Lower leg skin (tissue), 4 donors: Measurements from ENCODE around the gene CENPH. TPM values are rescaled to one million over a fixed set of nuclear protein-coding genes. Genes with fewer than 3 reads are reported as not detected.

Experiments used
- DNase-seq, 2 donors: peaks; one replicate each; pipeline ENCODE4 v3.0.0-alpha.2; 2019; ENCODE audit warnings: low spot score in 2 of 2
- H3K4me3 ChIP-seq: fragments of 200-600 bp; sonication (generic); 2 replicates; pipeline ENCODE4 v1.5.1; 2017; ENCODE audit warnings: mild to moderate bottlenecking, low read depth; ENCODE audit not compliant: poor library complexity, severe bottlenecking
- POLR2A ChIP-seq, 2 donors: fragments of 450-650 bp; IDR thresholded peaks; one replicate each; pipeline ENCODE4 v1.6.1; 2016 to 2017; ENCODE audit warnings: antibody characterized with exemption in 2 of 2, mild to moderate bottlenecking in 1 of 2, moderate library complexity in 1 of 2
- WGBS, 2 donors: methylation state at CpG; one replicate each; pipeline ENCODE4 v1.1.5; 2018; 5-methylcytosine and 5-hydroxymethylcytosine counted together
- intact Hi-C: fragments of 100-400 bp; cut with DNase I; formaldehyde crosslinking; loops from one replicate; pipeline ENCODE4 v1.15.0; 2023; ENCODE audit warnings: low total_unique reads
- total RNA-seq, 4 donors: library from RNA; depleted of rRNA; stranded (reverse); fragments of >200 nt; gene quantifications; one replicate each; pipeline ENCODE4 v1.1.0, GENCODE V29; 2016
- TF ChIP-seq, protein P1 (sequence below), 3 donors: fragments of 450-650 bp; IDR thresholded peaks; one replicate each; pipeline ENCODE4 v1.5.1; 2016; ENCODE audit warnings: antibody characterized with exemption in 3 of 3, mild to moderate bottlenecking in 3 of 3, moderate library complexity in 2 of 3

Gene CENPH
- total RNA-seq, 4 donors from 2014 or later = 5.4 to 10.5 (median 6.0) TPM

DNA sequence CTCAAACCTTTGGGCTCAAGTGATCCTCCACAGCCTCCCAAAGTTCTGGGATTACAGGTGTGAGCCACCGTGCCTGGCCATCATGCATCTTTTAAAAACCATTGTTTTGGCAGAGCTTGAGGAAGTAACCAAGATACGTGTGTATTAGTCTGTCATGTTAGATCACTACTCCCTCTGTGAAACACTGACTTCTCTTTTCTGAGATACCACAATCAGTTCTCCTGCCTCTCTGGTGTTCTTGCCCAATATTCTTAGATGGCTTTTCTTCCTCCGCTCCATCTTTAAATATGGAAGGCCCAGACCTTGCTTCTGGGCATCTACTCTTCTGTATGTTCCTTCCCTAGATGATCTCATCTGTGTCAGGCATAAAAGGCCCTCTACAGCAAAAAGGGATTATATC is 36.7 kb upstream of the CENPH start:
- no peak overlapping the region for H3K4me3 ChIP-seq
- no peak for DNase-seq
- WGBS, 2 donors = 76 to 78% methylated on average over 3 of the region's 3 CpGs
- TF ChIP-seq POLR2A (IDR thresholded peaks at IDR 0.05) = no peak
- TF ChIP-seq, protein P1, sequence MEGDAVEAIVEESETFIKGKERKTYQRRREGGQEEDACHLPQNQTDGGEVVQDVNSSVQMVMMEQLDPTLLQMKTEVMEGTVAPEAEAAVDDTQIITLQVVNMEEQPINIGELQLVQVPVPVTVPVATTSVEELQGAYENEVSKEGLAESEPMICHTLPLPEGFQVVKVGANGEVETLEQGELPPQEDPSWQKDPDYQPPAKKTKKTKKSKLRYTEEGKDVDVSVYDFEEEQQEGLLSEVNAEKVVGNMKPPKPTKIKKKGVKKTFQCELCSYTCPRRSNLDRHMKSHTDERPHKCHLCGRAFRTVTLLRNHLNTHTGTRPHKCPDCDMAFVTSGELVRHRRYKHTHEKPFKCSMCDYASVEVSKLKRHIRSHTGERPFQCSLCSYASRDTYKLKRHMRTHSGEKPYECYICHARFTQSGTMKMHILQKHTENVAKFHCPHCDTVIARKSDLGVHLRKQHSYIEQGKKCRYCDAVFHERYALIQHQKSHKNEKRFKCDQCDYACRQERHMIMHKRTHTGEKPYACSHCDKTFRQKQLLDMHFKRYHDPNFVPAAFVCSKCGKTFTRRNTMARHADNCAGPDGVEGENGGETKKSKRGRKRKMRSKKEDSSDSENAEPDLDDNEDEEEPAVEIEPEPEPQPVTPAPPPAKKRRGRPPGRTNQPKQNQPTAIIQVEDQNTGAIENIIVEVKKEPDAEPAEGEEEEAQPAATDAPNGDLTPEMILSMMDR (IDR thresholded peaks at IDR 0.05) = no peak
- intact Hi-C loops = no loop called here

DNA sequence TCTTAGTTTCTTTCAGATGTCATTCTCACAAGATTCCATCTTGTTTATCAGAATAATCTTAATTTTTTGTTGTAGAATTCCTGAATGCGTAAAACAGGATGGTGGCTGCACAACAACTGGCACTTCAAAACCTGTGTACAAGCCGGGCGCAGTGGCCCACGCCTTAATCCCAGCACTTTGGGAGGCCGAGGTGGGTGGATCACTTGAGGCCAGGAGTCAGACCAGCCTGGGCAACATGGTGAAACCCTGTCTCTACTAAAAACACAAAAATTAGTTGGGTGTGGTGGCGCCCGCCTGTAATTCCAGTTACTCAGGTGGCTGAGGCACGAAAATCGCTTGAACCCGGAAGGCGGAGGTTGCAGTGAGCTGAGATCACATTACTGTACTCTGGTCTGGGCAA is 32.9 kb upstream of the CENPH start:
- no peak overlapping the region for H3K4me3 ChIP-seq
- intact Hi-C loops = no loop called here
- TF ChIP-seq, protein P1 (IDR thresholded peaks at IDR 0.05) = no peak
- no peak for TF ChIP-seq POLR2A (IDR thresholded peaks at IDR 0.05)
- 89 to 92% methylated on average over 11 of the region's 11 CpGs for WGBS, 2 donors
- peak in 1 of 2 donors; percentile 49 for DNase-seq

DNA sequence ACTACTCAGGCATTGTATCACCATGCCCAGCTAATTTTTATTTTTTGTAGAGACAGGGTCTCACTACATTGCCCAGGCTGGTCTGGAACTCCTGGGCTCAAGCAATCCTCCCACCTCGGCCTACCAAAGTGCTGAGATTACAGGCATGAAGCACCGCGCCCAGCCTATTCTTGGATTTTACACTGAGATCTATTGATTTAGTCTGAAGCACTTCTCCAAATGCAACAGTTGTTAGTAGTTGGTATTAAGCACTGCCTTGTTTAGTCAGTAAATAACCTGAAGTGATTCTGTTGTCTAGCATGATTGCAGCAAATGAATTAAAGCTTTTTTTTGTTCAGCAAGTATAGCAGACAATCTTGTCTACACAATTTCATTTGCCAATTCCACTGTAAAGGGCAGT is 31.3 kb upstream of the CENPH start:
- intact Hi-C loops = no loop called here

DNA sequence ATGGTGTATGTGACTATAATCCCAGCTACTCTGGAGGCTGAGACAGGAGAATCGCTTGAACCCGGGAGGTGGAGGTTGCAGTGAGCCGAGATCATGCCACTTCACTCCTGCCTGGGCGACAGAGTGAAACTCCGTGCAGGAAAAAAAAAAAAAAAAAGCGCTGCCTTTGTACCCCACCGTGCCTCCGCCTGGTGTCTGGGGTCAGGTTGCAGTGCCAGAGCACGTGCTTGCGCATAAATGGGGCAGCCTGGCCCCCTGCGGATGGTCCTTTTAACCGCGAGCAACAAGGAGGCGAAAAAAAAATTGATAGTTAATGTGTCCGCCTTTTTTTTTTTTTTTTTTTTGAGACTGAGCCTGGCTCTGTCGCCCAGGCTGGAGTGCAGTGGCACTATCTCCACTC is 28.7 kb upstream of the CENPH start:
- 92 to 93% methylated on average over 16 of the region's 16 CpGs for WGBS, 2 donors
- TF ChIP-seq, protein P1 (IDR thresholded peaks at IDR 0.05) = no peak
- no peak for TF ChIP-seq POLR2A (IDR thresholded peaks at IDR 0.05)
- peak in 1 of 2 donors; percentile 48 for DNase-seq
- intact Hi-C loops = no loop called here
- no peak overlapping the region for H3K4me3 ChIP-seq

More for the DNA sequence above, 31.3 kb upstream of the CENPH start:
- TF ChIP-seq, protein P1 (IDR thresholded peaks at IDR 0.05) = no peak
- no peak for TF ChIP-seq POLR2A (IDR thresholded peaks at IDR 0.05)
- H3K4me3 ChIP-seq = no peak overlapping the region
- DNase-seq = peak in 1 of 2 donors; percentile 14
- 94 to 96% methylated on average over 3 of the region's 3 CpGs for WGBS, 2 donors

DNA sequence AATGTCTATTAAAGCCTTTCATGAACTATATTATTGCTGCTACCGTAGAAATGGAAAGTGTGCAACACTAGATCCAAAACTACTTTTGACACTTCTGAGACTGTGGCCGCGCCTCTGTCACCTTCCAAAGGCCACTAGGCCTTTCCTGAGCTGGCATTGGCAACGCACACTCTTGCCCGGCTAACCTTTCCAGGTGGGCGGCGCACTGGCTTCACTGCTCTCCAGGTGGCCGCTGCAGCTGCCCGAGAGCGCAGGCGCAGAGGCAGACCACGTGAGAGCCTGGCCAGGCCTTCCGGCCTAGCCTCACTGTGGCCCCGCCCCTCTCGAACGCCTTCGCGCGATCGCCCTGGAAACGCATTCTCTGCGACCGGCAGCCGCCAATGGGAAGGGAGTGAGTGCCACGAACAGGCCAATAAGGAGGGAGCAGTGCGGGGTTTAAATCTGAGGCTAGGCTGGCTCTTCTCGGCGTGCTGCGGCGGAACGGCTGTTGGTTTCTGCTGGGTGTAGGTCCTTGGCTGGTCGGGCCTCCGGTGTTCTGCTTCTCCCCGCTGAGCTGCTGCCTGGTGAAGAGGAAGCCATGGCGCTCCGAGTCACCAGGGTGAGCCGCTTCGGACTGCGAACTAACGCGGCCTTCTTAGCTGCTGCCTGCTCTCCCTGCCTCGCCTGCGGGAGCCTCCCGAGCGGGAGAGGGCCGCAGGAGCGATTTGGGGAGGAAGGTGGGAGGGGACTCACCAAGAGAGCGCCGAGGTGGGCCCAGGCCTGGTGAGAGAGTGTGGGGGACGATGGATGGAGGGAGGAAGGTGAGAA is 22.5 kb upstream of the CENPH start, which contains the start of gene CCNB1:
CCNB1 (plus strand) TSS at position 465 of the 807 bp plus-strand sequence; CDS start at position 578, 113 bp downstream.
- WGBS, 2 donors = 1 to 3% methylated on average over 31 to 41 of the region's 50 CpGs
- TF ChIP-seq, protein P1 (IDR thresholded peaks at IDR 0.05) = no peak
- no peak for TF ChIP-seq POLR2A (IDR thresholded peaks at IDR 0.05)
- H3K4me3 ChIP-seq = peak within 1 kb of the TSS; percentile 61
- intact Hi-C loops = no loop called here
- peak; percentile 96 to 99 for DNase-seq
